GM19023 (cell line): ENCODE data around the gene VTI1A.
"Not testable (repeated sequence)": the region's sequence is repeated elsewhere in the genome, so short reads cannot be mapped to it uniquely, and the experiment has no call there.

ENCODE experiments used
- ATAC-seq: cut with Tn5 transposase; IDR thresholded peaks from one replicate; pipeline ENCODE4 v1.9.1; 2021; ENCODE audit warnings: mild to moderate bottlenecking, moderate library complexity; ENCODE audit not compliant: unreplicated experiment

The VTI1A gene

DNA sequence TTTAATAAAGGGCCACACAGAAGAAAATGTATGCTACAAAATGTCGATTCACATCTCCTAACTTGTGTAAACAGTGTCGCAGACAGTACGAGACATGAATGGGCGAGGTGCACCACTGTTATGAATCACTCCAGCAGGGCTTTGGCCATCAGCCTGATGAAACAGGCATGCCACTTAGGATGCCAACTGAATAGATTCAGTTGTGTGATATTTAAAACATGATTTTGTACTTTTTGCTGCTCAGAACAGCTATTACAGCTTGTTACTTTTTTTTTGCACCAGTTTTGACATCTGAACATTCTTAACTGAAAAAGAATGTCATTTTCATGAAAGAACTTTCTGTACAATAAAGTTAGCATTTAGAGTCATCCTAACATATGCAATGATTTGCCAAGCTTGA lies 138.1 kb downstream of the VTI1A start:
- no peak for ATAC-seq

- ATAC-seq, result no peak
Observed at GRCh38 chr10:112585960-112586359, 138.9 kb downstream of the VTI1A start.

DNA sequence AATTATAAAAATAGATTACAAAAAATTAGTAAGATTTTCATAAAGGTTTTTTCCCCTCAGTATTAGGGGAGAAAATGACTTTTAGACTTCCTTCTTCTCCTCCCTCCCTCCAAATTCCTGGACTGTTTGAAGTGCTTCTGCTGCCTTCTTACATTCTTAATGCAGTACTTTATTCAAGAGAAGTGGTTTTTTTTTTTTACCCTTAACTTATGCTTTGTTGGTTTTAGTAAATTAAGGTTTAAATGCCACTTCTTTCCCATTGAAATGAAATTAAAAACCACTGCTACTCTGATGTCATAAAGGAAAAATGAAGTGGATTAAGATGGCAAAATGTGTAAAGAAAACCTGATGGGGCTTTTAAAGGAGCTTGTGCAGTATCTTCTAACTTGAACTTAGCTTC lies 140.7 kb downstream of the VTI1A start:
- ATAC-seq, result no peak

DNA sequence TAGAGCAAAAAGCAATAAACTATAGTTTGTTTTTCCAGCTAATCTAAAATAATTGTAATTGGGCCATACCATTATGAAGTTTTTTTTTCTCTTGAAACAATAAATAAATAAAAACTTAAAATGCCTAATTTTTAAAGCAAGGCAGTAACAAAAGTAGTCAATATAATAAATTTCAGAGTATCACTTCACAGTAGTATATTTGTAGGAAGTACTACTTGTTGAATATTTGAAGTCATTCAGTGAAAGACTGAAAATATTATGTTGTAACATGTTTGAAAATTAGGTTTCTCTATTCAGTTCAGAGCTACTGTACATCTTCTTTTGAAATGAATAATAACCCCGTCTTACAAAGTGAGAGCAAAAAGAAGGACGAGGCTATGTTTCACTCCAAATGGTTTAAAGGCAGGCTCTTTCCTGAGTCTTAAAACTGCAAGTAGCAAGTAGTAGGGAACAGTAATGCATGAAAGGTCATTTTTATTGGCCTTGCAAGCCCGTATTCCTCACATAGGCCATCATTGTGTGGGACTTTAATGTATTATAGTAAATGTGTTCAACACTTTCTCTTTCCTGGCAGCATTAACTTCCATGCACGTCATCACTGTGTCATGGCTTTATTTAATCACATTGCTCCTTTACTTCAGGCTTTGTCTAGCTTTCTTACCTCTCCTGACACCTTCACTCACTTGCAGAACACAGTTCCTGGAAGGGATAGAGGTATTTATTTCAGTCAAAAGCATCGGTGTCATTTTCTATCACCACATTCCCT lies 141.4 kb downstream of the VTI1A start:
- no peak for ATAC-seq

GRCh38 chr10:112589081-112589480 lies 142.1 kb downstream of the VTI1A start:
- ATAC-seq, result no peak

DNA sequence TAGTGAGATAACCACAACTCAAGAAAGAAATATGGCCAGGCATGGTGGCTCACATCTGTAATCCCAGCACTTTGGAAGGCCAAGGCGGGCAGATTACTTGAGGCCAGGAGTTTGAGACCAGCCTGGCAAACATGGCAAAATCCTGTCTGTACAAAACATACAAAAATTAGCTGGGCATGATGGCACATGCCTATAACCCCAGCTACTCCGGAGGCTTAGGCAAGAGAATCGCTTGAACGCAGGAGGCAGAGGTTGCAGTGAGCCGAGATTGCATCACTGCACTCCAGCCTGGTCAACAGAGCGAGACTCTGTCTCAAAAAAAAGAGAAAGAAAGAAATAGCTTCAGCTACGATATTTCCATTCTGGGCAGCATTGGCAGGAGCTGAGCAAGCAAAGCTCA lies 143.8 kb downstream of the VTI1A start:
- not testable (repeated sequence) for ATAC-seq

- ATAC-seq, result no peak
Observed at GRCh38 chr10:112593023-112593422, 146.0 kb downstream of the VTI1A start.

GRCh38 chr10:112601214-112602090 lies 154.4 kb downstream of the VTI1A start:
- no peak for ATAC-seq

GRCh38 chr10:112603062-112603461 lies 156.0 kb downstream of the VTI1A start:
- no peak for ATAC-seq

- no peak for ATAC-seq
Observed at GRCh38 chr10:112605063-112605462, 158.0 kb downstream of the VTI1A start.

DNA sequence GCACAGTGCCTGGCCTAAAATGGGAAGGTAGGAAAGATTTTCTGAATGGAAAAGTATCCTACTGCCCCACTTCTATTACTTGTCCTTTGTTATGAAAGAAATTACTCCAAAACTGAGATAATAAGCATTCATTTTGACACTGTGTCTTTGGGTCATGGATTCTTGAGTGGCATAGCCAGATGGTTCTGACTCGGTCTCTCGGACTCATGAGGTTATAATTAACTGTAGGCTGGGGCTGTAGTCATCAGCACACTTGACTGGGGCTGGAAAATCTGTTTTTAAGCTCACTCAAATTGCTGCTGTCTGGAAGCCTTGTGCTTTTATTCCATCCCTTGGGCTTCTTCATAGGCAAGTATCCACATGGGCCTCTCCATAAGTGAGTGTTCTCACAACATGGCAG lies 160.5 kb downstream of the VTI1A start:
- no peak for ATAC-seq

DNA sequence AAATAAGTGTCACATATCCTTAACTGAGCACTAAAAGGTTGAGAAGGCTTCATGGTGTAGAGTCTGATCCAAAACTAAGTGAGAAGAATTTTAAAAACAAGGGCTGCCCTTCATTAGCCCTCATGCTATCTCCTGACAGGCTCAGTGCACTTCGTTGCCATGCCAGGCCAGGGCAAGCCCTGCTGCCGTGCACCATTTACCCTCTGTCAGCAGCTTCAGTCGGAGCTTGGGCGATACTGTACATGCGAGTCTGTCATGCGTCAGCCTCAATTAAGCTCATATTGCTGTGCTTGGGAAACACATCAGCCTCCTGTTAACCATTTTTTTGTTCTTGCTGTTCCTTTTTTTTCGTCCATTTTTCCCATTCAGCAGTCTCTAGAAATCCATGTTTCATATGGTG lies 166.6 kb downstream of the VTI1A start:
- no peak for ATAC-seq

- ATAC-seq, result no peak
Observed at GRCh38 chr10:112614072-112614471, 167.1 kb downstream of the VTI1A start.

GRCh38 chr10:112614586-112614985 lies 167.6 kb downstream of the VTI1A start:
- ATAC-seq, result no peak

DNA sequence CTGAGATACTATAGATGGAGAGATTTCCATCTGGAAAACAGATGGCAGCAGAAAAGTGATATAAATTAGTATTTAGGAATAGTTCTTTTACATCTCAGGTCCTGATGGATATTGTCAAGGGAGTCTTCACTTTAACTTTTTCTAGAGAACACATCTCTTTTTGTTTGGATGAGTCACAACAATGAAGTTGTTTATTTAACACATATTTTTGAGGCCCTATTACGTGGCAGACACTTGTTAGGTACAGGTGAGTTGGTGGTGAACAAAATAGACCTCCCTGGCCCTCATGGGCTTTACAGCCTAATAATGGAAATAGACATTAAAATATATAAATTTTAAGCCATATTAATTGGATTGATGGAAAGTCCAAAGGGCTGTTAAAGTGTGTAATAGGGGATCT lies 168.3 kb downstream of the VTI1A start:
- ATAC-seq, result no peak

GRCh38 chr10:112616647-112617046 lies 169.6 kb downstream of the VTI1A start:
- no peak for ATAC-seq

- no peak for ATAC-seq
Observed at GRCh38 chr10:112618814-112619213, 171.8 kb downstream of the VTI1A start.

DNA sequence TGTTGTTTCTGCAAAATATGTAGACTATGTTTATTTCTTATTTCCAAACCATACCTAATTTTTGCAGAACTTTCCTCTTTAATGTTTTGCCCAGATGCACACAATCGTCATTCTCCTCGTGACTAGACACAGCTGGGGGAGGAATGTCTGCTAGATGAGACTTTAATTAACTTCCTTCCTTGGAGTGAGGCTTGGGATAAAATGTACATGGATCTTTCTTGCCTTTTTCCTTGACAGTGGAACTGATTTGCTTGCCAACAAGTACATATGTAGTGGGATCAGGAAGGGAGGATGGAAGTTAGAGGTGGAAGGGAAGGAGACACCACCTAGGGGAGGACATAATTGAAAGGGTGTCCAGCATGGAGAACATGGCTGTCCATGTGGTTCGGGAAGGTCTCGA lies 172.5 kb downstream of the VTI1A start:
- no peak for ATAC-seq

DNA sequence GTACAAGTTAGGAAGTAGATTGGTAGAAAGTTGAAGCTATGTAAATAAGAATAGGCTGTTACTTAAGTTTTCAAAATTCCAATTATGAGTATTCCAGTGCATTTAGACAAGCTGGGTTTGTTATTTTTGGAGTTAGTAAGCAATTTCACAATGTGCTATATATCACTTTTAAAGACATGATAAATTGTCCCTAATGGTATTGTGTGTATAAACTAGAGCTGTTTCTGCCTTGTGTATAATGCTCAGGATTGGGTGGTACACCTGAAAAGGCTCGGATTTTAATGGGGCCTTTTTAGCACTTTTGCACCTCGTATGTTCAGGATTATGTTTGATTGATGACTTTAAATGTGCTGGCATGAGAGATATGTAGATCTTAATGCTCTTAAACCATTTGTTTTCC lies 175.8 kb downstream of the VTI1A start:
- no peak for ATAC-seq

DNA sequence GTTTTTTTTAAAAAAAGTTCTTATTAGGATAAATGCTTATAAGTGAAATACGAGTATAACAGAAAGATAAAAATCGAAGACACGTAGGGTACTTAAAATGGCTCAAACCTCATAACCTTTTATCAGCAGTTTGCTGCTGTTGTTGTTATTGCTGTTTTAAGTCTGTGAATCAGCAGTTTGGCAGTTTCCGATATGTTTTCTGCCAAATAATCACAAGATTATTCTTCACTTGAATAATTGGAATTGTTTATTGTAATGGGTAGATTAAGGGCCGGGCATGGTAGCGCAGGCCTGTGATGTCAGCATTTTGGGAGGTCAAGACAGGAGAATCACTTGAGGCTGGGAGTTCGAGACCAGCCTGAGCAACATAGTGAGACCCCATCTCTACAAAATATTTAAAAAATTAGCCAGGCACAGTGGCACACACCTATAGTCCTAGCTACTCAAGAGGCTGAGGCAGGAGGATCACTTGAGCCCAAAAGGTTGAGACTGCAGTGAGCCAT lies 177.6 kb downstream of the VTI1A start:
- no peak for ATAC-seq

GRCh38 chr10:112628951-112629609 lies 182.1 kb downstream of the VTI1A start:
- no peak for ATAC-seq
